Measurements from ENCODE around the gene ACVR1.

The ACVR1 gene

GRCh38 chr2:157825885-157826284 lies 50.2 kb downstream of the ACVR1 start:
- DNase-seq, result no peak

GRCh38 chr2:157822993-157823392 lies 53.1 kb downstream of the ACVR1 start:
- DNase-seq, result no peak

- DNase-seq, result no peak
These were observed 53.6 kb downstream of the ACVR1 start for GRCh38 chr2:157822533-157822932.

GRCh38 chr2:157821519-157822131 lies 54.5 kb downstream of the ACVR1 start:
- no peak for DNase-seq

- DNase-seq, result no peak
These were observed 55.9 kb downstream of the ACVR1 start for GRCh38 chr2:157820193-157820592.

- DNase-seq, result no peak
These were observed 56.4 kb downstream of the ACVR1 start for GRCh38 chr2:157819761-157820160.

GRCh38 chr2:157818227-157818626 lies 57.9 kb downstream of the ACVR1 start:
- no peak for DNase-seq

GRCh38 chr2:157815421-157815820 lies 60.7 kb downstream of the ACVR1 start:
- DNase-seq, result no peak

GRCh38 chr2:157813467-157813866 lies 62.7 kb downstream of the ACVR1 start:
- no peak for DNase-seq

GRCh38 chr2:157810037-157810436 lies 66.1 kb downstream of the ACVR1 start:
- no peak for DNase-seq

- no peak for DNase-seq
These were observed 66.9 kb downstream of the ACVR1 start for GRCh38 chr2:157809212-157809611.

- no peak for DNase-seq
These were observed 67.7 kb downstream of the ACVR1 start for GRCh38 chr2:157808421-157808820.

GRCh38 chr2:157806426-157807077 lies 69.6 kb downstream of the ACVR1 start:
- peak in 1 of 5 experiments; percentile 14 for DNase-seq

GRCh38 chr2:157805519-157805918 lies 70.6 kb downstream of the ACVR1 start:
- no peak for DNase-seq

GRCh38 chr2:157804355-157804754 lies 71.8 kb downstream of the ACVR1 start:
- no peak for DNase-seq

GRCh38 chr2:157803952-157804351 lies 72.2 kb downstream of the ACVR1 start:
- DNase-seq, result no peak

- no peak for DNase-seq
These were observed 72.7 kb downstream of the ACVR1 start for GRCh38 chr2:157803476-157803875.

- no peak for DNase-seq
These were observed 75.2 kb downstream of the ACVR1 start for GRCh38 chr2:157800838-157801495.

GRCh38 chr2:157793053-157793612 lies 83.0 kb downstream of the ACVR1 start:
- no peak for DNase-seq

- DNase-seq, result no peak
These were observed 83.6 kb downstream of the ACVR1 start for GRCh38 chr2:157792335-157793052.

GRCh38 chr2:157790780-157791179 lies 85.3 kb downstream of the ACVR1 start:
- no peak for DNase-seq

- peak in 1 of 5 experiments; percentile 51 for DNase-seq
These were observed 86.1 kb downstream of the ACVR1 start for GRCh38 chr2:157789933-157790511.

GRCh38 chr2:157789256-157789655 lies 86.9 kb downstream of the ACVR1 start:
- DNase-seq, result no peak
